Lower leg skin (tissue), 4 donors: Measurements from ENCODE around the gene NCOA5. TPM values are rescaled to one million over a fixed set of nuclear protein-coding genes. Genes with fewer than 3 reads are reported as not detected.

Experiments used
- DNase-seq, 2 donors: peaks; one replicate each; pipeline ENCODE4 v3.0.0-alpha.2; 2019; ENCODE audit warnings: low spot score in 2 of 2
- H3K4me3 ChIP-seq: fragments of 200-600 bp; sonication (generic); 2 replicates; pipeline ENCODE4 v1.5.1; 2017; ENCODE audit warnings: mild to moderate bottlenecking, low read depth; ENCODE audit not compliant: poor library complexity, severe bottlenecking
- POLR2A ChIP-seq, 2 donors: fragments of 450-650 bp; IDR thresholded peaks; one replicate each; pipeline ENCODE4 v1.6.1; 2016 to 2017; ENCODE audit warnings: antibody characterized with exemption in 2 of 2, mild to moderate bottlenecking in 1 of 2, moderate library complexity in 1 of 2
- WGBS, 2 donors: methylation state at CpG; one replicate each; pipeline ENCODE4 v1.1.5; 2018; 5-methylcytosine and 5-hydroxymethylcytosine counted together
- intact Hi-C: fragments of 100-400 bp; cut with DNase I; formaldehyde crosslinking; loops from one replicate; pipeline ENCODE4 v1.15.0; 2023; ENCODE audit warnings: low total_unique reads
- total RNA-seq, 4 donors: library from RNA; depleted of rRNA; stranded (reverse); fragments of >200 nt; gene quantifications; one replicate each; pipeline ENCODE4 v1.1.0, GENCODE V29; 2016
- TF ChIP-seq, protein P1 (sequence below), 3 donors: fragments of 450-650 bp; IDR thresholded peaks; one replicate each; pipeline ENCODE4 v1.5.1; 2016; ENCODE audit warnings: antibody characterized with exemption in 3 of 3, mild to moderate bottlenecking in 3 of 3, moderate library complexity in 2 of 3

NCOA5 gene
- total RNA-seq, 4 donors from 2014 or later = 27.7 to 51.5 (median 41.2) TPM

DNA sequence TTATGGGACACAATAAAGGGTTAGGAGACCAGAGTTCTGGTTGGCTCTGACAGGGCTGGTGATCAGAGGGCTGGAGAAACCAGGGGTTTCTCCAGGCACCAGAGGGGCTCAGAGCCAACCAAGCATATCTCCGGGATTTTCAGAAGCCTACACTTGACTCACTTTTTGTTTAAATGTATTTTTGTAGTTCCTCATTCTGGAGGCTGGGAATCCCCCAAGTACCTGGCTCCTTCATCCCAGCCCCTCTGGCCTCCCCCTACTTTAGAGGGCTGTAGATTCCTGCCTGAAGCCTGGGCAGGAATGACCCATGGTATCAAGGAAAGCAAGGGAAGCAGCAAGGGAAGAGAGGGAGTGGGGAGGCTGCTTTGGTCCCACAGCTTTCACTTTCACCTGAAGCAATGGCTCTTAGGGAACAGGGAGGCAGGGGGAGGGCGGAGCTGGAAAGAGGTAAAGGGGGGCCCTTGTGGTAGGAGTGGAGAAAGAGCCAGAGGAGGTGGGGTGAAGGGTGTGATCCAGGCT is 29.3 kb upstream of the NCOA5 start:
- WGBS, 2 donors = 47 to 50% methylated on average over 2 of the region's 2 CpGs
- no peak overlapping the region for H3K4me3 ChIP-seq
- TF ChIP-seq, protein P1, sequence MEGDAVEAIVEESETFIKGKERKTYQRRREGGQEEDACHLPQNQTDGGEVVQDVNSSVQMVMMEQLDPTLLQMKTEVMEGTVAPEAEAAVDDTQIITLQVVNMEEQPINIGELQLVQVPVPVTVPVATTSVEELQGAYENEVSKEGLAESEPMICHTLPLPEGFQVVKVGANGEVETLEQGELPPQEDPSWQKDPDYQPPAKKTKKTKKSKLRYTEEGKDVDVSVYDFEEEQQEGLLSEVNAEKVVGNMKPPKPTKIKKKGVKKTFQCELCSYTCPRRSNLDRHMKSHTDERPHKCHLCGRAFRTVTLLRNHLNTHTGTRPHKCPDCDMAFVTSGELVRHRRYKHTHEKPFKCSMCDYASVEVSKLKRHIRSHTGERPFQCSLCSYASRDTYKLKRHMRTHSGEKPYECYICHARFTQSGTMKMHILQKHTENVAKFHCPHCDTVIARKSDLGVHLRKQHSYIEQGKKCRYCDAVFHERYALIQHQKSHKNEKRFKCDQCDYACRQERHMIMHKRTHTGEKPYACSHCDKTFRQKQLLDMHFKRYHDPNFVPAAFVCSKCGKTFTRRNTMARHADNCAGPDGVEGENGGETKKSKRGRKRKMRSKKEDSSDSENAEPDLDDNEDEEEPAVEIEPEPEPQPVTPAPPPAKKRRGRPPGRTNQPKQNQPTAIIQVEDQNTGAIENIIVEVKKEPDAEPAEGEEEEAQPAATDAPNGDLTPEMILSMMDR (IDR thresholded peaks at IDR 0.05) = no peak
- no peak for TF ChIP-seq POLR2A (IDR thresholded peaks at IDR 0.05)
- intact Hi-C loops = no loop called here
- DNase-seq = peak in 1 of 2 donors; percentile 74

DNA sequence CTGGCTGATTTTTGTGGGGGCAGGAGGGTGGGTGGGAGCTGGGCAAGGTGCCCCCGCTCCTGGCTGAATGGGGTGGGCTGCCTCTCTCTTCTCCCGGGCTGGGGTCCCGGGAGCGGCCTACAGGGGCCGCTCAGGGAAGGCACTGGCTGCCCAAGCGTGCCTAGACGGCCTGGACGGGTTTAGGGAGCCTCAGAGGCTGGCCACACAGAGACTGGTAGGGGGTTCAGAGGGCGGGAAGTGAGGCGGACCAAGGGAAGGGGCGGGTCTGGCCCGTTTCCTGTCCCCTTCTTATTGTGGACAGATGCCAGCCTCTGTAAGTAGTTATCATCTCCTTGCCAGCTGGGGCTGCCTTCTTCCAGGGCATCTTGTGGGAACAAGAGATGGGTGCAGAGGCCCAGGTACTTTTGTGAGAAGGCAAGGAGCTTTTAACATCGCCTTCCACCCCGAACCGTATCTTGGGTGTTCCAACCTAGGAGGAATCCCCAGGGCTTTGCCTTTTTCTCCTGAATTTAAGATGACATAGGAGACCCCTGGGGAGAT is 28.8 kb upstream of the NCOA5 start:
- H3K4me3 ChIP-seq = peak overlapping the region; percentile 30
- TF ChIP-seq, protein P1 (IDR thresholded peaks at IDR 0.05) = no peak
- no peak for TF ChIP-seq POLR2A (IDR thresholded peaks at IDR 0.05)
- intact Hi-C loops = no loop called here
- 9 to 24% methylated on average over 15 of the region's 15 CpGs for WGBS, 2 donors
- no peak for DNase-seq

DNA sequence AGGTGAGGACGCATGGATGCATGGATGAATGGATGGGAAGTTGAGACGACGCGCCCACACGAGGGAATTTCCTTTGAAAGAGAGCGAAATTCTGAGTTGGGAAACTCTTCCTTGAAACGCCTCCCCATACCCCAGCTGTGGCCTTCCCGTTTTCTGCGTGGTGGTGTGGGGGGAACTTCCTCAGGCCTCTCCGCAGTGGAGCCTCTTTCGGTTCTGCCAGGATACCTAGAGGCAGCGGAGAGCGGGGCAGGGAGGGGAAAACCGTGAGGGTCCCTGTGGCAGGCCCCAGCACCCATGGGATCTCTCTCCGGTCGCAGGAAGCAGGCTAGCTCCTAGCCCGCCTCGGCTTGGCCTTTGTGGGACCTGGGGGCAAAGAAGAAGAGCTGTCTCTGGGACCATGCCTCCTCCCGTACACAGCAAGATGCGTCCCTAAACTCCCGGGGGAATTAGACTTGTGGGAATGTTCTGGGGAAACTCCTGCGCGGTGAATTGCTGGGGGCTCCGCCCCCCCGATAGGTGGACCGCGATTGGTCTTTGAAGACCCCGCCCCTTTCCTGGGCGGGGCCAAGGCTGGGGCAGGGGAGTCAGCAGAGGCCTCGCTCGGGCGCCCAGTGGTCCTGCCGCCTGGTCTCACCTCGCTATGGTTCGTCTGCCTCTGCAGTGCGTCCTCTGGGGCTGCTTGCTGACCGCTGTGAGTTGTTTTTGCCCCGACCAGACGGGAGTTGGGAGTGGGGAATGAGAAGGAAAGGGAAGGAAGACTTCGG is 28.1 kb upstream of the NCOA5 start, which contains the start of gene CD40:
Gene CD40 (plus strand): TSS at position 611 of the 764 bp plus-strand sequence. CDS start 30 bp downstream, at position 641.
- intact Hi-C loops = no loop called here
- H3K4me3 ChIP-seq = peak within 1 kb of the TSS; percentile 30
- TF ChIP-seq, protein P1 (IDR thresholded peaks at IDR 0.05) = no peak
- no peak for TF ChIP-seq POLR2A (IDR thresholded peaks at IDR 0.05)
- DNase-seq = peak; percentile 81 to 96
- 2 to 3% methylated on average over 37 to 38 of the region's 40 CpGs for WGBS, 2 donors

DNA sequence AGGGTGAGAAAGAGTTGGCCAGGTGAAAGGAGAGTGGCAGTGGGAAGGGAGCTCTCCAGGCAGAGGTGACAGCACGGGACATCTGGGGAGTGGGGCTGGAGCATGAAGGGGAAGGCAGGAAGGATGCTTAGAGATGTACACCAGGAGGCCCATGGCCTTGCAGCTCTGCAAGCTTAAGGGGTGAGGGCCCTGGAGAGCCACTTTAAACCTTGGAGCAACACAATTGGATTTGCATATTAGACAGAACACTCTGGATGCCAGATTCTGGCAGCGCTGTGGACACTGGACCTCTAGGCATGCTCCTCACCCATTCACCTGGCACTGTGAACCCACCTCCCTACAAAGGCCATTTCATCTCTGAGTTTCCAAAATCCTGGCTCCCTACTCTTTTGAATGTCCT is 24.7 kb upstream of the NCOA5 start:
- H3K4me3 ChIP-seq = no peak overlapping the region
- DNase-seq = no peak
- intact Hi-C loops = no loop called here
- 81 to 88% methylated on average over 2 of the region's 2 CpGs for WGBS, 2 donors
- no peak for TF ChIP-seq POLR2A (IDR thresholded peaks at IDR 0.05)
- TF ChIP-seq, protein P1 (IDR thresholded peaks at IDR 0.05) = no peak

DNA sequence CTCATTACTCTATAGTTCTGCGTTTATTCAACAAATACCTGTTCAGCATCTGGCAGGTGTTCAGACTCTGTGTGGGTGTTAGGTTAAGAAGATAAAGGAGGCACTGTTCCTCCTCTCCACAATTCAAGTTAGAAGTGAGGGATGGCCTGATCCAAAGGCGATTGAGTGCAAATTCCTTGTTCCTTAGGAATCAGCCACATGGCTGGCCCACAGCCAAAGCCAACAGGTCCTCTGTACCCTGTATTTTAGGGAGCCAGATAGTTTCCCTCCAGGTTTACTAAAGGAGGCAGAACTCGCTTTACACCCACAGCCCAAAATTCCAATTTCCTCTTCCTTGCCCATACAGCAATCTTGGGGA is 23.3 kb upstream of the NCOA5 start:
- intact Hi-C loops = no loop called here
- H3K4me3 ChIP-seq = no peak overlapping the region
- WGBS, 2 donors = 63 to 70% methylated on average over 3 of the region's 3 CpGs
- DNase-seq = no peak
- no peak for TF ChIP-seq POLR2A (IDR thresholded peaks at IDR 0.05)
- TF ChIP-seq, protein P1 (IDR thresholded peaks at IDR 0.05) = no peak
